ENCODE data around the gene PLCG2.

- TF ChIP-seq EZH2 (IDR thresholded peaks at IDR 0.05; ENCODE audit: borderline replicate concordance), result no peak
- TF ChIP-seq, protein P1, sequence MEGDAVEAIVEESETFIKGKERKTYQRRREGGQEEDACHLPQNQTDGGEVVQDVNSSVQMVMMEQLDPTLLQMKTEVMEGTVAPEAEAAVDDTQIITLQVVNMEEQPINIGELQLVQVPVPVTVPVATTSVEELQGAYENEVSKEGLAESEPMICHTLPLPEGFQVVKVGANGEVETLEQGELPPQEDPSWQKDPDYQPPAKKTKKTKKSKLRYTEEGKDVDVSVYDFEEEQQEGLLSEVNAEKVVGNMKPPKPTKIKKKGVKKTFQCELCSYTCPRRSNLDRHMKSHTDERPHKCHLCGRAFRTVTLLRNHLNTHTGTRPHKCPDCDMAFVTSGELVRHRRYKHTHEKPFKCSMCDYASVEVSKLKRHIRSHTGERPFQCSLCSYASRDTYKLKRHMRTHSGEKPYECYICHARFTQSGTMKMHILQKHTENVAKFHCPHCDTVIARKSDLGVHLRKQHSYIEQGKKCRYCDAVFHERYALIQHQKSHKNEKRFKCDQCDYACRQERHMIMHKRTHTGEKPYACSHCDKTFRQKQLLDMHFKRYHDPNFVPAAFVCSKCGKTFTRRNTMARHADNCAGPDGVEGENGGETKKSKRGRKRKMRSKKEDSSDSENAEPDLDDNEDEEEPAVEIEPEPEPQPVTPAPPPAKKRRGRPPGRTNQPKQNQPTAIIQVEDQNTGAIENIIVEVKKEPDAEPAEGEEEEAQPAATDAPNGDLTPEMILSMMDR (IDR thresholded peaks at IDR 0.05; ENCODE audit: poor library complexity), result no peak
Observed at GRCh38 chr16:81830845-81831540, 51.9 kb downstream of the PLCG2 start.
